ENCODE results near the gene IRF8. TPM values are rescaled to one million over a fixed set of nuclear protein-coding genes. Genes with fewer than 3 reads are reported as not detected.

Gene IRF8
- total and polyA plus RNA-seq, 12 donors, result 0.72 to 29.4 (median 2.1) TPM

DNA sequence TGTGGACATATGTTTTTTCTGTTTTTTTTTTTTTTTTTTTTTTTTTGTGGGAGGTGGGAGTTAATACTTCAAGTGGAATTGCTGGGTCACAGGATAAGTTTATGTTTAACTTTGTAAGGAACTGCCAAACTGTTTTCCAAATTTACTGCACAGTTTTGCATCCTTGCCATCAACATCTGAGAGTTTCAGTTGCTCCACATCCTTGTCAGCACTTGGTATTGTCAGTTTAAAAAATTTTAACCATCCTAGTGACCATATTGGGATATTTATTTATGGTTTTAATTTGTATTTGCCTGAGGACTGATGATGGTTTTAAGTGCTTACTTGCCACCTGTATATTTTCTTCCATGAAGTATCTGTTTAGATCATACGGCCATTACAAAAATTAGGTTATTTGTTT, 34.0 kb upstream of the IRF8 start:
- Histone ChIP-seq H3K9me3 (peaks cover 0 to 24% (median 2%) of the 10 kb centered on the region in 11 donors), H3K4me3 (no peak overlapping the region), H3K36me3 (no peaks in the 10 kb centered on the region), H3K27me3 (peaks cover 0 to 13% (median 4%) of the 10 kb centered on the region in 7 donors), H3K27ac (no peak overlapping the region), H3K4me1 (peaks cover 0 to 22% (median 0%) of the 10 kb centered on the region in 9 donors)
- 96 to 97% methylated on average over 1 of the region's 1 CpG for WGBS, 2 donors
- no peak for DNase-seq
- ATAC-seq, result no peak
- intact Hi-C loops (cut with DNase I), result no loop called here
- TF ChIP-seq, protein P1, sequence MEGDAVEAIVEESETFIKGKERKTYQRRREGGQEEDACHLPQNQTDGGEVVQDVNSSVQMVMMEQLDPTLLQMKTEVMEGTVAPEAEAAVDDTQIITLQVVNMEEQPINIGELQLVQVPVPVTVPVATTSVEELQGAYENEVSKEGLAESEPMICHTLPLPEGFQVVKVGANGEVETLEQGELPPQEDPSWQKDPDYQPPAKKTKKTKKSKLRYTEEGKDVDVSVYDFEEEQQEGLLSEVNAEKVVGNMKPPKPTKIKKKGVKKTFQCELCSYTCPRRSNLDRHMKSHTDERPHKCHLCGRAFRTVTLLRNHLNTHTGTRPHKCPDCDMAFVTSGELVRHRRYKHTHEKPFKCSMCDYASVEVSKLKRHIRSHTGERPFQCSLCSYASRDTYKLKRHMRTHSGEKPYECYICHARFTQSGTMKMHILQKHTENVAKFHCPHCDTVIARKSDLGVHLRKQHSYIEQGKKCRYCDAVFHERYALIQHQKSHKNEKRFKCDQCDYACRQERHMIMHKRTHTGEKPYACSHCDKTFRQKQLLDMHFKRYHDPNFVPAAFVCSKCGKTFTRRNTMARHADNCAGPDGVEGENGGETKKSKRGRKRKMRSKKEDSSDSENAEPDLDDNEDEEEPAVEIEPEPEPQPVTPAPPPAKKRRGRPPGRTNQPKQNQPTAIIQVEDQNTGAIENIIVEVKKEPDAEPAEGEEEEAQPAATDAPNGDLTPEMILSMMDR (IDR thresholded peaks at IDR 0.05), result no peak

DNA sequence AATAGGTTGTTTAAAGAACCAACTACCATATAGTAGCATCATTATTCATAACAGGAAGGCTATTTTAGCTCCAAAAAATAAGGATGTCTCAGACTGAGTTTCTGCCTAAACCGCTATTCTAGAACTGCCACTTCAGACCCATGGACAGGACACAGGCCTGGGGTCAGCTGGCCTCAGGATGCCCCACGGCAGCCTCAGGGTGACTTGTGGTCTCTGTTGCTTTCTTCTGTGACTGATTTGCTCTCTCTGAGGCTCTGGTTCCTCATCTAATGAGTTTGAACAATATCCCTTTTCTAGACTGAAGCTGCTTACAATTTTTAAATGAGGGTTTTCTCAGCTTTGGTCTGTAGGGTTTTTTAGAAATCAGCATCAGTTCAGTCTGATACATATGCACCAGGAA, 31.8 kb upstream of the IRF8 start:
- no peak for ATAC-seq
- Histone ChIP-seq H3K27me3 (peaks cover 0 to 19% (median 7%) of the 10 kb centered on the region in 7 donors), H3K9me3 (peaks cover 0 to 24% (median 2%) of the 10 kb centered on the region in 11 donors), H3K4me3 (no peak overlapping the region), H3K27ac (no peak overlapping the region), H3K36me3 (no peaks in the 10 kb centered on the region), H3K4me1 (peaks cover 0 to 36% (median 0%) of the 10 kb centered on the region in 9 donors)
- DNase-seq, result no peak
- intact Hi-C loops (cut with DNase I), result no loop called here
- 86 to 89% methylated on average over 2 of the region's 2 CpGs for WGBS, 2 donors
- TF ChIP-seq, protein P1 (IDR thresholded peaks at IDR 0.05), result no peak

DNA sequence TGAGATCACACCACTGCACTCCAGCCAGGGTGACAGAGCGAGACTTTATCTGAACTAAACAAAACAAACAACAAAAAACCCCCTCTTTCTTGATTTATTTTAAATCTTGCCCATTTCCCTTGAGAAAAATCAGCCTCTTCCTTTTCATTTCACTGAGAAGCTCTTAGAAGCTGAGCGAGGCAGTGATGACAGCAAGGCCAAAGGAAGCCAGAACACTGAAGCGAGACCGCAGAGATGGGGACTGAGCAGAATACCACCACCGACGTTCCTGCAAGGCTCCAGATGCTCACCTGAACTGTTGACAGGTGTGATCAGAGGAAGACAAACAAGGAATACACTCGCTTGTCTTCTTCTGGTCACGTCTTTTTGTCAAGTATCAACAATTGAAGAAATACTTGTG, 30.5 kb upstream of the IRF8 start:
- ATAC-seq, result no peak
- no peak for DNase-seq
- intact Hi-C loops (cut with DNase I), result no loop called here
- H3K4me1 ChIP-seq, result peaks cover 0 to 41% (median 0%) of the 10 kb centered on the region in 9 donors
- peak overlapping the region in 1 of 10 donors; percentile 86 for H3K27ac ChIP-seq
- TF ChIP-seq, protein P1 (IDR thresholded peaks at IDR 0.05), result no peak
- H3K4me3 ChIP-seq, result no peak overlapping the region
- no peaks in the 10 kb centered on the region for H3K36me3 ChIP-seq
- peaks cover 0 to 28% (median 18%) of the 10 kb centered on the region in 7 donors for H3K27me3 ChIP-seq
- WGBS, 2 donors, result 53 to 54% methylated on average over 8 of the region's 8 CpGs
- H3K9me3 ChIP-seq, result peaks cover 0 to 24% (median 2%) of the 10 kb centered on the region in 11 donors

DNA sequence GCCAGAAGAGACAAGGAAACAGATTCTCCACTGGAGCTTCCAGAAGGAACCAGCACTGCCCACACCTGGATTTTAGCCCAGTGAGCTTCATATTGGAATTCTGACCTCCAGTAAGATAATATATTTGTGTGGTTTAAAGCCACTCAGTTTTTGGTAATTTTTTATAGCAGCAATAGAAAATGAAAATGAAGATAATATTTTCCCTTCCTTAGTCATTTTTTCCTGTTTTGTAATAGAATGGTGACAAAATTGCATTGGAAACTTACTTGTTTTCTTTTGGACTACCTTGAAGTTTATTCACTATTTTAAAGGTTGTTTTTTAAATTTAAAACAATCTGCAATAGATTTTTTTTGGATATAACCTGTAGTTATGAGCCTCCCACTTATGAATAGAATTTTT, 29.8 kb upstream of the IRF8 start:
- Histone ChIP-seq H3K4me1 (peaks cover 0 to 42% (median 0%) of the 10 kb centered on the region in 9 donors), H3K9me3 (peaks cover 0 to 21% (median 2%) of the 10 kb centered on the region in 11 donors), H3K4me3 (no peak overlapping the region), H3K27ac (peak overlapping the region in 1 of 10 donors; percentile 86), H3K36me3 (no peaks in the 10 kb centered on the region), H3K27me3 (peaks cover 0 to 32% (median 18%) of the 10 kb centered on the region in 7 donors)
- DNase-seq (no peak), ATAC-seq (no peak)
- TF ChIP-seq, protein P1 (IDR thresholded peaks at IDR 0.05), result no peak
- intact Hi-C loops (cut with DNase I), result no loop called here

All from heart right ventricle (tissue), 16 donors.